KOPT-K1 (cell line): ENCODE results near the gene COL23A1.

Experiments used
- H3K27ac ChIP-seq: fragments of 200-600 bp; sonication (generic); 2 replicates; pipeline ENCODE4 v1.5.1; 2016; ENCODE audit warnings: antibody characterized with exemption, mild to moderate bottlenecking, low read depth, low read length; ENCODE audit not compliant: poor library complexity, severe bottlenecking
- H3K36me3 ChIP-seq: fragments of 200-600 bp; sonication (generic); 2 replicates; pipeline ENCODE4 v1.5.1; 2017; ENCODE audit warnings: antibody characterized with exemption, mild to moderate bottlenecking, low read length, moderate library complexity; ENCODE audit not compliant: insufficient read depth
- H3K9me3 ChIP-seq: fragments of 200-600 bp; sonication (generic); 2 replicates; pipeline ENCODE4 v1.5.1; 2017; ENCODE audit warnings: antibody characterized with exemption, low read length, mild to moderate bottlenecking; ENCODE audit not compliant: insufficient read depth, poor library complexity, severe bottlenecking

COL23A1 gene

DNA sequence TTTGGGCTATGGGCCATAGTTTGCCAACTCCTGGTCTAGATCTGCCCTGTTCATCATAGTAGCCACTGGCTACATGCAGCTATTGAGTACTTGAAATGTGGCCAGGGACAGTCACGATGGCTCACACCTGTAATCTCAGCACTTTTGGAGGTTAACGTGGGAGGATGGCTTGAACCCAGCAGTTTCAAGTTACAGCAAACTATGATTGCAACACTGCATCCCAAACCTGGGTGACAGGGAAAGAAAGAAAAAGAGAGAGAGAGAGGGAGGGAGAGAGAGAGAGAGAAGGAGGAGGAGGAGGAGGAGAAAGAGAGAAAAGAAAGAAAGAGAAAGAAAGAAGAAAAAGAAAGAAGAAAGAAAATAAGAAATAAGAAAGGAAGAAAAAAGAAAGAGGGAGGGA lies 397.9 kb downstream of the COL23A1 start:
- Histone ChIP-seq H3K36me3 (no peaks in the 10 kb centered on the region), H3K27ac (no peak overlapping the region), H3K9me3 (no peaks in the 10 kb centered on the region)

DNA sequence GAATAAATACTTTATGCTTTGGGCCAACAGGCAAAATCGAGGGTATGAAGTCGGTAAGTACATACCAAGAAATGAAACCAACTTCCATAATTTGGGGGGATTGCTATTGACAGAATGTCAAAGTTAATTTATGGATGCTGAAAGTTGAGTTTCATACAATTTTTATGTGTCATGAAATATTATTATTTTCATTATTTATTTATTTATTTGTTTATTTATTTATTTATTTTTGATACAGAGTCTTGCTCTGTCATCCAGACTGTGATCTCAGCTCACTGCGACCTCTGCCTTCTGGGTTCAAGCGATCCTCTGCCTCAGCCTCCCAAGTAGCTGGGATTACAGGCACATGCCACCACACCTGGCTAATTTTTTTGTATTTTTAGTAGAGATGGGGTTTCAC lies 398.5 kb downstream of the COL23A1 start:
- Histone ChIP-seq H3K9me3 (no peaks in the 10 kb centered on the region), H3K27ac (no peak overlapping the region), H3K36me3 (no peaks in the 10 kb centered on the region)

DNA sequence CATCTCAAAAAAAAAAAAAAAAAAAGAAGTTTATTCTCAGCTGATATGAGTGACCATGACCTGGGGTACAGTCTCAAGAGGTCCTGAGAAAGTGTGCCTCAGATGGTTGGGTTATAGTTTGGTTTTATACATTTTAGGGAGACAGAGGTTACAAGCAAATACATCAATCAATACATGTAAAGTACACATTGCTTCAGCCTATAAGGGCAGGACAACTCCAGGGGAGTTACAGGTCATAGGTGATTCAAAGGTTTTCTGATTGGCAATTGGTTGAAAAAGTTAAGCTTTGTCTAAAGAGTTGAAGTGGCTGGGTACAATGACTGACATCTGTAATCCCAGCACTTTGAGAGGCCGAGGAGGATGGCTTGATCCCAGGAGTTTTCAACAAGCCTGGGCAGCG lies 400.8 kb downstream of the COL23A1 start:
- Histone ChIP-seq H3K9me3 (no peaks in the 10 kb centered on the region), H3K36me3 (no peaks in the 10 kb centered on the region), H3K27ac (no peak overlapping the region)
